Stimulated activated CD8-positive, alpha-beta memory T cell treated with anti-CD3 and anti-CD28 coated beads, Interleukin-15, amount 100 ng/mL, for 4 hours (primary cell): ENCODE results near the gene MAGEA6.
"Not testable (repeated sequence)": the region's sequence is repeated elsewhere in the genome, so short reads cannot be mapped to it uniquely, and the experiment has no call there.

Experiments used
- DNase-seq, 2 donors: peaks; one replicate each; pipeline ENCODE4 v3.0.0-alpha.2; 2020; ENCODE audit warnings: low read depth in 2 of 2

Gene MAGEA6, protein sequence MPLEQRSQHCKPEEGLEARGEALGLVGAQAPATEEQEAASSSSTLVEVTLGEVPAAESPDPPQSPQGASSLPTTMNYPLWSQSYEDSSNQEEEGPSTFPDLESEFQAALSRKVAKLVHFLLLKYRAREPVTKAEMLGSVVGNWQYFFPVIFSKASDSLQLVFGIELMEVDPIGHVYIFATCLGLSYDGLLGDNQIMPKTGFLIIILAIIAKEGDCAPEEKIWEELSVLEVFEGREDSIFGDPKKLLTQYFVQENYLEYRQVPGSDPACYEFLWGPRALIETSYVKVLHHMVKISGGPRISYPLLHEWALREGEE

DNA sequence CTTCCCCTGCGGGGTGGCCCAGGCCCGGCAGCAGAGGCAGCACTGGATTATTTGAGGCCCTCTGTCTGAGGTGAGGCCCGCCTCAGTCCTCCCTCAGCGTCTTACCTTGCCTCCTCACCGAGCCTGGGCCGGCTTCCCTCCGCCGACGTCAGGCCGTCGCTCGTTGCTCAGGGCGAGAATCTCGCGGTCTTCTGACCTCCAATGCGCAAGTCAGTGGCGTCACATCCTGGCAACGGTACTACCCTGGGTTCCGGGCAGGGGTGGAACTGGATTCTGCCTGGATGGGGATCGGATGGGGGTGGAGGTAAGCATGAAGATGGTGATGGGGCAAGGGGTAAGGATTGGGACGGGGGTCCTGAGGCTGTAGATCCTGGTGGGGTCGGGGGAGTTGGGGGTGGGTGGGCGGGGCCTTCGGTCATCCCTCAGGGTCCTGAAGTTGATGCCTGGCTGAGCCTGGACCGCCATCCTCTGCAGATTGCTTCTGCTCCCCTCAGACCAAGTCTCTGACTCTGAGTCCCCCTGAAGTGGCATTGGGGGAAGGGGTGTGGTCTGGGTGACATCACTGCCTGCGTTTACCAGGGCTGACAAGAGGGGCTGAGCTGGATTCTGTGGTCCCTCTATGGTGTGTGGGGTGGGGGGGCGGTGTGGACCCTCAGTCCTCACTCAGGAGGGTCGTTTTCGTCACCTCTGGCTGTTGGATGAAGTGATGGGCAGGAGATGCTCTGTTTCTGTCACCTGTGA, at the start of gene MAGEA6:
TSS of gene MAGEA6 (minus strand) at position 141 of the 741 bp plus-strand sequence. CDS start 2,039 bp downstream, outside the sequence.
- not testable (repeated sequence) for DNase-seq

DNA sequence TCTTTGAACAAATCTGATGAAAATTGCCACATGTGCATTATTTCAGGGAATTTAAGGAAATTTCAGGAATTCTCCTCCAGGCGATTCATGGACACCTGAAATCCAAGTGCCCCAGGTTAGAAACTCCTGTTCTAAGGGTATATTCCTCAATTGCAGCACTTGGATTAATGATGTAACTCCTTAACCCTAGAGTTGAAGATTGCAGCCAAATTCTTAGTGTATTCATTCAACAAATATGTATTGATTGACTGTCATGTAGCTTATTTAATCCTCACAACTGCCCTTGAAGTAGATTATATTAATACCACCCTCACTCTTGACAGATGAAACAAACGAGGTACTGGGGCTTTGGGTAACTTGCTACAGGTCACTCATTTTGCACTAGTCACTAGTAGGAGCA, 49.8 kb upstream of the MAGEA6 start:
- no peak for DNase-seq

DNA sequence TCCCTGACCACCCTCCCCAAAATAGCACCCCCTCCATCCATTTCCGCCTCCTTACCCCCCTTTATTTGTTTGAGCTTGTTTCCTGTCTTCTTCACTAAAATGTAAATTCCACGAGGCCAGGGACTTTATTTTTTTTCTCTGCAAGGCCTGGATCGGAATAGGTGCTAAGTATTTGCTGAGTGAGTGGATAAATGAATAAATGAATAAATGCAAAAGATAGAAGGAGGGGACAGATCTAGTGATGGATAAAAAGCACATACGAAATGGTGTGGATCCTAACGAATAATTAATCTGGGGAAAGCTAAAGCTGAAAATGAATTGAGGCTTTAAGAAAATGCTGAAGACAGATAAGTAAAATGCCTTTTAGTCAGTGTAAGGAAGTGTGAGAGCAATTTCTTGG, 48.9 kb upstream of the MAGEA6 start:
- DNase-seq, result no peak

DNA sequence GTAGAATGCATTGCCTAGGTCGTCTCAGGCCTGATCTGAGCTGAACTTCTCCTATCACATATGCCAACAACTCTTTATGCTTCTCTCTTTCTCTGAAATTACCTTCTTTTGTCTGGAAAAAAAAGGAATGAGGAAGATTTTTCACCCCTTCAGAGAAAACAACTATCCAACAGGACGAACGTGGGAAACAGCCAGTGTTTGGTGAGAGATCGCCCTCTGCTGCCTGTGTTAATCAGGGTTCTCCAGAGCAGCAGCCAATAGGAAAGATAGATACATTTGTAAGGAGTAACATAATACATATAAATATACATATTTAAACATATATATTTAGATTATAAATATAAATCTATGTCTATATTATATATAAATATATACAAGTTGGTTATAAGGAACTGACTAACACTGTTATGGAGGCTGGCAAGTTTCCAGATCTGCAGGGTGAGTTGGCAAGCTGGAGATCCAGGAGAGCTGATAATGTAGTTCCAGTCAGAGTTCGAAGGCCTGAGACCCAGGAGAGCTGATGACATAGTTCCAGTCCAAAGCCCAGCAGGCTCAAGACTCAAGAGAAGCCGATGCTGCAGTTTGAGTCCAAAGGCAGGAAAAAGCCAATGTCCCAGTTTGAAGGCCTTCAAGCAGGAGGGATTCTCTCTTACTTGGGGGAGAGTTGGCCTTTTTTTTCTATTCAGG, 47.7 kb upstream of the MAGEA6 start:
- DNase-seq, result no peak

DNA sequence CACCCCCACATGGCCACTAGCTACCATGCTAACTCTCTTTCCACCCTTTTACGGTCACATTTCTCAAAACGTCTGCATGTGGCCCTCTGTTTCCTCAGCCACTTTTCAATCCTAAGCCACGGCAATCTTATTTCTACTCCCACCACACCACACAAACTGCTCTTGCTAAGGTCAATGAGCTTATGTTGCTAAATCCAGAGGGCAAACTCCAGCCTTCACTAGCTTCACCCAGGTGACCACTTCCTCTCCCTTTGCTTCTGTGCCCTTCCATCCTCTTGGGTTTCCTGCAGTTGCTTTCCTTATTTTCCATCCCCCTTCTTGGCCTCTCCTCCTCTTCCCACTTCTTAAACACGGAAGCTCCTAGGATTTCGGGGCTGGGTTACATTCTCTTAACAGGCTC, 44.6 kb upstream of the MAGEA6 start:
- DNase-seq, result no peak

DNA sequence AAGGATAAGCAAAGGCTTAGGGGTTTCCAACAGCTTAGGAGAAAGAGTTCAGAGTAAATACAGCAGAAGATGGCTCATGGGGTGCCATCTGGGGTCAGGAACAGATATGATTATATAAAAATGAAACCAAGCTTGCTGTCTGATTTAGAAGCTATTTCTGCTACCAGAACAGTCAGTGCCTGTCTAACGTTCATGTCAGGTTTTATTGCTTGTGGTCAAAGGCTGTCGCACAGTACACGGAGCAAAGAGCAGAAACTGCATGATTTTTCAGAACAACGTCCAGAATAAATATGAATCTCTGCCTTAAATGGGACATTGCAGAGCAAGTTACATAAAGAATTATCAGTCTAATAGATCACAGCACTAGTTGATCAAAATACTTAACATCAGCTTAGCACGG, 43.7 kb upstream of the MAGEA6 start:
- DNase-seq, result no peak

DNA sequence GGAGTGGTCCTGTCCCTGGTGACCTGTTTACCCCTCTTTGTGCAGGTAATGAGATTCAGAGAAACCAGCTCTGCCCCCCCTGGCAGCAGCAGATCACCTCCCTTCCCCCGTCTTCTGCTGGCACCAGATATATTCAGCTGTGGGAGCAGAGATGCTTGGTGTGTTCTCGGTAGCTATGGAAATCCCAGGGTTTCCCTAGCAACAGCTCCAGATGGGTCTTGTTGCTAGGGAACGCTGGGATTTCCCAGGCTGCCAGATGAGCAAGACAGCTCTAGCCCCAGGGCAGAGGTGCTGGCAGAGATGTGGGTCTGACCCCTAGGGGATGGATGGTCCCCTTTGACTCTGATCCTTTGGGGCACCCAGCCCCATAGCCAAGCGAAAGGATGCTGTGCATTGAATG, 40.9 kb upstream of the MAGEA6 start:
- no peak for DNase-seq

DNA sequence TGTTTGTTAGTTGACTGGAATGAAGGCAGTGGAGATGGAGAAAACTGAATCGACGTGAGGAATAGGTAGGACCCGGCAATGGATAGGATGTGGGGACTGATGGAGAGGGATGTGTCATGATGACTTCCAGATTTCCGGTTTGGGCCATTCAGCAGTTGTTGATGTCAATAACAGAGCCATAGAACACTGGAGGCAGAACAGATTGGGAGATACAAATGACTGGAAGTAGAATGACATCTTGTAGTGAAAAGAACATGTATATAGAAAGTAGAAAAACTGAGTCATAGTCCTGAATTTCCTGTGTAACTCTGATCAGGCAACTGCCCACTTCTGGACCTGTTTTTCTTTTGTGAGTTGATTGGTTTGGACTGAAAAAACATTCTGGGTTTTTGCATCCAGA, 36.5 kb upstream of the MAGEA6 start:
- no peak for DNase-seq

DNA sequence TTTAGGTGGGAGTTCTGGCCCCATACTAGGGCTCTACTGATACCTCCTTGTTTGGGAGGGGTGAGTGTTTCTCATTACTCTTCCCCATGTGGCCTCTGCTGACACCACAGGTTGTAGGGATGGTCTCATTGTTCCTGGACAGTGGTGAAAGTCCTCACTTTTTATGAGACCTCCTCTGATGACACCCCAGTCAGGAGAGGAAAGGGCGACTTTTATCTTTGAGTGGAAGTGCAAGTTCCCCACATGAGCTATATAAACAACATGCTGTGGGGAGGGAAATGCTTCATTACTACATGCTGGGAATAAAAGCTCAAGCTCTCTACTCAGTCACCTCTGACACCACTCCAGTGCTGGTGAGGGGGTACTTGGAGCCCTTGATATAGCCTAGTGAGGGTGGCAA, 29.5 kb upstream of the MAGEA6 start:
- no peak for DNase-seq

DNA sequence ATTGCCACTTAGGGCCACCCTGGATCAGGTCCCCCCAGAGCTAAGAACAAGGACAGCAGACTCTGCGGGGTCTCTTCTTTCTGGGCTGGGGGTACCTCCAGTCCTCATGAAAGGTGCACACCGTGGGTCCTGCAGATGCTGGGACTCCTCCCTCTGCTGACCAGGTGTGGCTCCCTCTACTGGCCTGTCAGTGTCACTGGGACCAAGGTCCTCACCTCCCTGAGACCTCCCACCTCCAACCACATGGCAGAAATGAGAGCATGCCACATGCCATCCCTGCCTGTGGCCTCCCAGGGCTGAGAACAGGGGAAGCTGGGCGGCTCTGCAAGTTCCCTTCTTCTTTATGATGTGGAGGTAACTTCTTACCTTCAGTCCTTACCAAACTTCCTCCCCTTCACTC, 17.6 kb upstream of the MAGEA6 start:
- DNase-seq, result not testable (repeated sequence)

DNA sequence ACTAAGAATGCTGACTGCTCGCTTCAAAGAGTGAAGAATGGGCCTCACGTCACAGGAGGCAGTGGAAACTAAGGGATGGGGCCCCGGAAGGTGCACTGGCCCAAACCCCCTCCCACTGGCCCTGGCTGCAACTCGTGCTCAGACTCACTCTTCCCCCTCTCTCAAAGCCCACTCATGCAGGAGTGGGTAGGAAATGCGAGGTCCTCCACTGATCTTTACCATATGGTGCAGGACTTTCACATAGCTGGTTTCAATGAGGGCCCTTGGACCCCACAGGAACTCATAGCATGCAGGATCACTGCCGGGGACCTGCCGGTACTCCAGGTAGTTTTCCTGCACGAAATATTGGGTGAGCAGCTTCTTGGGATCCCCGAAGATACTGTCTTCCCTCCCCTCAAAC, 2.9 kb downstream of the MAGEA6 start:
- not testable (repeated sequence) for DNase-seq

DNA sequence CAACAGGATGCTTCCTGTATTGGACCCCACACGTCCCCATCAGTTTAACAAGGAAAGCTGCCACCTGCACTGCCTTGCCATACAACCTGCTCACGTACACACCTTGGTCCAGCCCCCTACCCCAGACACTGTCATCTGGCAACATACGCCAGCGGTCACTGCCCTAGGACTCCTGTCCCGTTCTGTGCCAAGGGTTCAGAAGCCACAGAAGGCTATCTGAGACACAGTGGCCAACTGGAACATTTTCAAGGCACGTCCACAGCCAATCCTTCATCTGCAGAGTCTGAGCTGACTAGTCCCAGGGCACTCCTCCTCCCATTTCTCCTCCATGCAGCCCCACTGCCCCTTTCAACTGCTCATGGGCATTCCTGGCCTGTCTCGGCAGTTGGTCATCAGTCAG, 7.9 kb downstream of the MAGEA6 start:
- not testable (repeated sequence) for DNase-seq

DNA sequence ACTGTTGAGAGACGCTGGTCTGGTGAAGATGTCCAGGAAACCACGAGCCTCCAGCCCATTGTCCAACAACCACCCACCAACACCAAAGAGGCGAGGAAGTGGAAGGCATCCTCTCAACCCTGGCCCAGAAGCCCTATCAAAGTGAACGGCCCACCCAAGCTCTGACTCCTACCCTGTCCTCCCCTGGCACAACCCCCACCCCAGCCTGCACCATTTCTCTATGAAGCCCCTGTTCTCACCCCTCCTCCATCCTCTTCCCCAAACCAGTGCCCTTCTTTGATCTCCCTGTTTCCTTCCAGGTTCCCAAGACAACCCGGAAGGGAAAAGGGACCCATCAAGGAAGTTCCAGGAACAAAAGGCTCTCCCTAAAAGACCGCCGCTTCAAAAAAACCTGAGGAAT, 9.9 kb downstream of the MAGEA6 start:
- DNase-seq, result not testable (repeated sequence)

DNA sequence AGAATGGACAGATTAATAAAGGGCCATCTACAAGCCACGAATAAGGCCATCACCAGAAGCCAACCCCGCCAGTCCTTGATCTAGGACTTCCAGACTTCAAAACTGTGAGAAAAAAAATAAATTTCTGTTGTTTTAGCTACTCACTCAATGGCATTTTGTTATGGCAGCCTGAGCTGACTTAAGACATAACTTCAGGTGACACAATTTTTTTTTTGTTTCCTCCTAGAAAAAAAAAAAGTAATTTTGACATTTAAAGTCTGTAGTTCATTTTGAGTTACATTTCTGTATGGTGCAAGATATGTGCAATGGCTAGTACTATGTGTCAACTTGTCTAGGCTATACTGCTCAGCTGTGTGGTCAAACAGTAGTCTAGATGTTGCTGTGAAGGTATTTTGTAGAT, 10.6 kb downstream of the MAGEA6 start, which contains the start of gene CSAG3:
TSS of gene CSAG3 (plus strand) at position 301 of the 400 bp plus-strand sequence.
- not testable (repeated sequence) for DNase-seq

DNA sequence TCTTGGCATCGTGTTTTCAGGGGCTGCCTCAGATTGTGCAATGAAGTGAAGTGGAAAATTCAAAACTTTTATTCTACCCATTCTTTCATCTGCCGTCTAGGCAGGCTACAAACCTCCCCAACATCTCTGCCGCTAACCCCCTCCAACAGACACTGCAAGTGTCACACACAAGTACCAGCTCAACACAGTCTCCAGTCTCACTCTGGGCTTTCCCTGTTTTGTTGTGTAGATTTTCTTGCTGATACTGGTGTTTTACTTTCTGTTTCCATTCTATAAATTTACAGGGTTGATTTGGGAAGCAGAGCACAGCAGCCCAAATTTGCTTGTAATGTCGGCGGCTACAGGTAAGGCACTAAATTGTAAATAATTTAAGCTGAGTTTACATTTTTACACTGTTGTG, 14.6 kb downstream of the MAGEA6 start:
- not testable (repeated sequence) for DNase-seq

DNA sequence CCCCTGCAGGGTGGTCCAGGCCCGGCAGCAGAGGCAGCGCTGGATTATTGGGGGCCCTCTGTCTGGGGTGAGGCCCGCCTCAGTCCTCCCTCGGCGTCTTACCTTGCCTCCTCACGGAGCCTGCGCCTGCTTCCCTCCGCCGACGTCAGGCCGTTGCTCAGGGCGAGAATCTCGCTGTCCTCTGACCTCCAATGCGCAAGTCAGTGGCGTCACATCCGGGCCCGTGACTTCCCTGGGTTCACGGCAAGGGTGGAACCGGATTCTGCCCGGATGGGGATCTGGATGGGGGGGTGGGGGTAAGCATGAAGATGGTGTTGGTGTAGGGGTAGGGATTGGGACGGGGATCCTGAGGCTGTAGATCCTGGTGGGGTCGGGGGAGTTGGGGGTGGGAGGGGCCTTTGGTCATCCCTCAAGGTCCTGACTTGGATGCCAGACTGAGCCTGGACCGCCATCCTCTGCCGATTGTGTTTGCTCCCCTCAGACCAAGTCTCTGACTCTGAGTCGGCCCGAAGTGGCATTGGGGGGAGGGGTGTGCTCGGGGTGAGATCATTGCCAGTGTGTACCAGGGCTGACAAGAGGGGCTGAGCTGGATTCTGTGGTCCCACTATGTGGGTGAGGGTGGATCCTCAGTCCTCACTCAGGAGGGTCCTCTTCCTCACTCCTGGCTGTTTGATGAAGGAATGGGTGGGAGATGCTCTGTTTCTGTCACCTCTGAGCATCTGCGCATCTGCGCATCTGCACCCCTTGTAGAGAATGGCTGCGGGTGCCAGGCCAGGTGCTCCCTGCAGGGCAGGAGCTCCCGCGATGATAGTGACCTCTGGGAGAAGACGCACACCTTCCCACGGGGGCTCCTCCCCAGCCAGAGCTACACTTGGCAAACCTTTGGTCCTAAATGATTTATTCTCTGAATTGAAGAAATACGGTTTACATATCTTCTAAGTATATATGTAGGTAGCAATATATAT, 15.5 kb downstream of the MAGEA6 start, which contains the start of gene MAGEA2:
TSS of gene MAGEA2 (minus strand) at position 157 of the 965 bp plus-strand sequence. CDS start 2,479 bp downstream, outside the sequence.
- not testable (repeated sequence) for DNase-seq

DNA sequence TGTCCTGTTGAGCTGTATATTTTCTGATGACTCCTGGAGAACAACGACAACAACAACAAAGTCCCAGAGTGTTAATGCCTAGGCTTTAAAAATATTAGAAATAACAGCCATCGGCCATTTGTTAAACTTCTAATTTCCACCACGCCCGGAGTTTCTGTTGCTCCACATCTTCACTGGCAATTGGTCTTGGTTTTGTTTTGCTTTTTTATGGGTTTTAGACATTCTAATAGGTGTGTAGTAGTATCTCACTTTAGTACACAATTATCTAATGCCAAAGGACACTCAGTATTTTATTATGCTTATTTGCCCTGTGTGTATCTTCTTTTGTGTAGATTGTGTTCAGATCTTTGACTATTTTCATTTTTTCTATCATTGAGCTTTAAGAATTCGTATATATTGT, 30.9 kb downstream of the MAGEA6 start:
- no peak for DNase-seq

DNA sequence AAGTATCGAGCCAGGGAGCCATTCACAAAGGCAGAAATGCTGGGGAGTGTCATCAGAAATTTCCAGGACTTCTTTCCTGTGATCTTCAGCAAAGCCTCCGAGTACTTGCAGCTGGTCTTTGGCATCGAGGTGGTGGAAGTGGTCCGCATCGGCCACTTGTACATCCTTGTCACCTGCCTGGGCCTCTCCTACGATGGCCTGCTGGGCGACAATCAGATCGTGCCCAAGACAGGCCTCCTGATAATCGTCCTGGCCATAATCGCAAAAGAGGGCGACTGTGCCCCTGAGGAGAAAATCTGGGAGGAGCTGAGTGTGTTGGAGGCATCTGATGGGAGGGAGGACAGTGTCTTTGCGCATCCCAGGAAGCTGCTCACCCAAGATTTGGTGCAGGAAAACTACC, 33.0 kb downstream of the MAGEA6 start:
- DNase-seq, result not testable (repeated sequence)

DNA sequence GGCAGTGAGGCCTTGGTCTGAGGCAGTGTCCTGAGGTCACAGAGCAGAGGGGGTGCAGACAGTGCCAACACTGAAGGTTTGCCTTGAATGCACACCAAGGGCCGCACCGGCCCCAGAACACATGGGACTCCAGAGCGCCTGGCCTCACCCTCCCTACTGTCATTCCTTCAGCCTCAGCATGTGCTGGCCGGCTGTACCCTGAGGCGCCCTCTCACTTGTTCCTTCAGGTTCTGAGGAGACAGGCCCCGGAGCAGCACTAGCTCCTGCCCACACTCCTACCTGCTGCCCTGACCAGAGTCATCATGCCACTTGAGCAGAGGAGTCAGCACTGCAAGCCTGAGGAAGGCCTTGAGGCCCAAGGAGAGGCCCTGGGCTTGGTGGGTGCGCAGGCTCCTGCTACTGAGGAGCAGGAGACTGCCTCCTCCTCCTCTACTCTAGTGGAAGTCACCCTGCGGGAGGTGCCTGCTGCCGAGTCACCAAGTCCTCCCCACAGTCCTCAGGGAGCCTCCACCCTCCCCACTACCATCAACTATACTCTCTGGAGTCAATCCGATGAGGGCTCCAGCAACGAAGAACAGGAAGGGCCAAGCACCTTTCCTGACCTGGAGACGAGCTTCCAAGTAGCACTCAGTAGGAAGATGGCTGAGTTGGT, 33.5 kb downstream of the MAGEA6 start:
- no peak for DNase-seq

DNA sequence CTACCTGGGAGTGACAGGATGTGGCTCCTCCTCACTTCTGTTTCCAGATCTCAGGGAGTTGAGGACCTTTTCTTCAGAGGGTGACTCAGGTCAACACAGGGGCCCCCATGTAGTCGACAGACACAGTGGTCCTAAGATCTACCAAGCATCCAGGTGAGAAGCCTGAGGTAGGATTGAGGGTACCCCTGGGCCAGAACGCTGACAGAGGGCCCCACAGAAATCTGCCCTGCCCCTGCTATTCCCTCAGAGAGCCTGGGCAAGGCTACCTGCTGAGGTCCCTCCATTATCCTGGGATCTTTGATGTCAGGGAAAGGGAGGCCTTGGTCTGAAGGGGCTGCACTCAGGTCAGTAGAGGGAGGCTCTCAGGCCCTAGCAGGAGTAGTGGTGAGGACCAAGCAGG, 34.4 kb downstream of the MAGEA6 start:
- DNase-seq, result no peak
